ENCODE data around the gene ZNF516. TPM values are rescaled to one million over a fixed set of nuclear protein-coding genes. Genes with fewer than 3 reads are reported as not detected.

Gene ZNF516
- total and polyA plus RNA-seq, 7 donors = 2.4 to 20.6 (median 9.6) TPM

- 69 to 88% (median 73%) methylated on average over 17 of the region's 17 CpGs for WGBS, 3 donors
- peak in 1 of 4 donors; percentile 47 for ATAC-seq
- intact Hi-C loops (cut with DNase I) = loop anchor here in 1 of 2 donors (5.0 kb wide), 1 partner anchor 32 kb away; no protein-coding TSS in a partner anchor
These were observed 80.0 kb downstream of the ZNF516 start for GRCh38 chr18:76414936-76415621.

GRCh38 chr18:76412818-76413565 is 82.0 kb downstream of the ZNF516 start:
- Histone ChIP-seq H3K4me3 (no peak overlapping the region), H3K4me1 (peaks cover 42% of the 10 kb centered on the region), H3K36me3 (ENCODE audit: insufficient read depth in 1 of 2, low read depth in 1 of 2) (no peaks in the 10 kb centered on the region), H3K27ac (no peak overlapping the region), H3K9me3 (no peaks in the 10 kb centered on the region), H3K27me3 (ENCODE audit: insufficient read depth in 3 of 3, low read length in 2 of 3) (no peaks in the 10 kb centered on the region)
- intact Hi-C loops (cut with DNase I) = loop anchor here in 1 of 2 donors (5.0 kb wide), 1 partner anchor 34 kb away; no protein-coding TSS in a partner anchor
- ATAC-seq (no peak), DNase-seq (no peak)
- no peak for TF ChIP-seq CTCF (IDR thresholded peaks at IDR 0.05)
- WGBS, 3 donors = 89 to 93% (median 92%) methylated on average over 19 of the region's 19 CpGs

More at GRCh38 chr18:76414936-76415621, 80.0 kb downstream of the ZNF516 start:
- Histone ChIP-seq H3K27ac (no peak overlapping the region), H3K4me1 (peaks cover 33% of the 10 kb centered on the region), H3K36me3 (ENCODE audit: insufficient read depth in 1 of 2, low read depth in 1 of 2) (no peaks in the 10 kb centered on the region), H3K4me3 (no peak overlapping the region), H3K27me3 (ENCODE audit: insufficient read depth in 3 of 3, low read length in 2 of 3) (no peaks in the 10 kb centered on the region), H3K9me3 (no peaks in the 10 kb centered on the region)
- no peak for TF ChIP-seq CTCF (IDR thresholded peaks at IDR 0.05)
- no peak for DNase-seq

GRCh38 chr18:76412010-76412817 is 82.8 kb downstream of the ZNF516 start:
- 56 to 70% (median 60%) methylated on average over 21 of the region's 21 CpGs for WGBS, 3 donors
- Histone ChIP-seq H3K27ac (no peak overlapping the region), H3K36me3 (ENCODE audit: insufficient read depth in 1 of 2, low read depth in 1 of 2) (no peaks in the 10 kb centered on the region), H3K27me3 (ENCODE audit: insufficient read depth in 3 of 3, low read length in 2 of 3) (no peaks in the 10 kb centered on the region), H3K9me3 (no peaks in the 10 kb centered on the region), H3K4me3 (no peak overlapping the region), H3K4me1 (peaks cover 39% of the 10 kb centered on the region)
- DNase-seq (no peak), ATAC-seq (peak in 3 of 4 donors; percentile 30 to 61 (median 61))
- TF ChIP-seq CTCF (IDR thresholded peaks at IDR 0.05) = no peak
- intact Hi-C loops (cut with DNase I) = loop anchor here in 1 of 2 donors (5.0 kb wide), 1 partner anchor 35 kb away; no protein-coding TSS in a partner anchor

GRCh38 chr18:76410660-76411417 is 84.2 kb downstream of the ZNF516 start:
- ATAC-seq (peak in 2 of 4 donors; percentile 29 to 46), DNase-seq (no peak)
- Histone ChIP-seq H3K9me3 (no peaks in the 10 kb centered on the region), H3K4me3 (no peak overlapping the region), H3K4me1 (peaks cover 28% of the 10 kb centered on the region), H3K27ac (no peak overlapping the region), H3K27me3 (ENCODE audit: insufficient read depth in 3 of 3, low read length in 2 of 3) (no peaks in the 10 kb centered on the region), H3K36me3 (ENCODE audit: insufficient read depth in 1 of 2, low read depth in 1 of 2) (no peaks in the 10 kb centered on the region)
- intact Hi-C loops (cut with DNase I) = loop anchor here in 1 of 2 donors (5.0 kb wide), 1 partner anchor 36 kb away; no protein-coding TSS in a partner anchor
- WGBS, 3 donors = 82 to 89% (median 86%) methylated on average over 11 of the region's 11 CpGs
- TF ChIP-seq CTCF (IDR thresholded peaks at IDR 0.05) = no peak

All from psoas muscle (tissue), 8 donors.